K562 (cell line): ENCODE data around the gene FLAD1. TPM values are rescaled to one million over a fixed set of nuclear protein-coding genes. Genes with fewer than 3 reads are reported as not detected.

Source experiments
- CHD1 ChIP-seq: fragments of 200-600 bp; sonication (generic); IDR thresholded peaks from one replicate; pipeline ENCODE4 v1.6.1; 2012; ENCODE audit warnings: mild to moderate bottlenecking, moderate library complexity, low read length, inconsistent platforms
- CREB1 ChIP-seq, 2 experiments: sonication (generic) in 1 of 2; formaldehyde crosslinking in 1 of 2; IDR thresholded peaks; 2 replicates each; pipeline versions ENCODE4 v1.6.1 to v1.8.0; 2012 to 2022; ENCODE audit warnings: inconsistent platforms in 1 of 2, mild to moderate bottlenecking in 1 of 2, missing genetic modification reagents in 1 of 2, moderate library complexity in 1 of 2
- HES1 ChIP-seq: fragments of 450-650 bp; IDR thresholded peaks from 2 replicates; pipeline ENCODE4 v1.6.1; 2016; ENCODE audit warnings: low read depth, mild to moderate bottlenecking, moderate library complexity
- MGA ChIP-seq: fragments of 450-650 bp; IDR thresholded peaks from 2 replicates; pipeline ENCODE4 v1.6.1; 2016; ENCODE audit warnings: mild to moderate bottlenecking, moderate library complexity
- POU5F1 ChIP-seq: fragments of 150-350 bp; IDR thresholded peaks from 2 replicates; pipeline ENCODE4 v1.6.1; 2014; ENCODE audit warnings: borderline replicate concordance, low read length, low read depth, mild to moderate bottlenecking; ENCODE audit not compliant: partially characterized antibody
- RNF2 ChIP-seq: sonication (generic); IDR thresholded peaks from 2 replicates; pipeline ENCODE4 v1.6.1; 2016
- SLC30A9 ChIP-seq: fragments of 250-450 bp; sonication (Bioruptor Pico); IDR thresholded peaks from 2 replicates; pipeline ENCODE4 v1.8.0; 2022; ENCODE audit warnings: mild to moderate bottlenecking, moderate library complexity
- USF1 ChIP-seq: sonication (generic); formaldehyde crosslinking; IDR thresholded peaks from 2 replicates; pipeline ENCODE4 v1.9.0; 2022; ENCODE audit warnings: mild to moderate bottlenecking, missing genetic modification reagents
- XRCC3 ChIP-seq: fragments of 450-650 bp; IDR thresholded peaks from 2 replicates; pipeline ENCODE4 v1.6.1; 2017; ENCODE audit warnings: mild to moderate bottlenecking, moderate library complexity
- ZNF512 ChIP-seq: IDR thresholded peaks from 2 replicates; pipeline ENCODE4 v1.6.1; 2016; ENCODE audit warnings: missing genetic modification characterization, missing compliant biosample characterization
- ZNF586 ChIP-seq: fragments of 450-650 bp; formaldehyde crosslinking; conservative IDR thresholded peaks from 2 replicates; pipeline ENCODE4 v1.4.0; 2020; ENCODE audit warnings: mild to moderate bottlenecking, moderate library complexity
- polyA plus RNA-seq, 8 experiments: library from polyadenylated mRNA; depleted of rRNA in 4 of 8; stranded (reverse) in 5 of 8; unstranded in 3 of 8; fragments of >200 nt; fragmentation: Nextera tagmentation in 2 of 8; fragmentation: Illumina TruSeq in 1 of 8; extraction: Ambion mirVana in 2 of 8; extraction: Trizol in 1 of 8; gene quantifications; 2 replicates each; pipeline versions ENCODE4 v1.2.1 to v1.2.3, GENCODE V29; 2011 to 2014; ENCODE audit warnings: inconsistent platforms in 1 of 8, missing spikeins in 1 of 8
- total RNA-seq, 7 experiments: library from RNA; depleted of rRNA in 6 of 7; stranded (reverse); fragments of >200 nt in 6 of 7; fragmentation: Illumina TruSeq in 2 of 7; extraction: Trizol in 2 of 7; gene quantifications; 2 replicates each; pipeline versions ENCODE4 v1.2.1 to v1.2.3, GENCODE V29; 2011 to 2021; ENCODE audit warnings: low replicate concordance in 1 of 7

The FLAD1 gene
- total and polyA plus RNA-seq, 9 of the 15 experiments (the other 6 are each of a cell fraction or from before 2014, with no cell fraction given) = 24.9 to 85.8 (median 67.0) TPM

GRCh38 chr1:154974808-154975408 lies 8.2 kb upstream of the FLAD1 start (continued):
- no peak for TF ChIP-seq MGA
- no peak for TF ChIP-seq XRCC3
- TF ChIP-seq SLC30A9 = no peak
- TF ChIP-seq POU5F1 = no peak
- TF ChIP-seq USF1 (CRISPR knock-in tag) = no peak
- TF ChIP-seq CREB1 (IDR thresholded peaks at IDR 0.05) = no peak; the same call in 1 of the 2 replicates
- TF ChIP-seq CREB1 (CRISPR knock-in tag; IDR thresholded peaks at IDR 0.05) = no peak
- TF ChIP-seq HES1 = no peak
- TF ChIP-seq CHD1 = peak; percentile 79
- peak; percentile 76; the same call in 1 of the 2 replicates for TF ChIP-seq RNF2
- no peak for TF ChIP-seq ZNF586
- no peak for TF ChIP-seq ZNF512
